Osteocyte (in vitro differentiated cells): Measurements from ENCODE around the gene ATF7. TPM values are rescaled to one million over a fixed set of nuclear protein-coding genes. Genes with fewer than 3 reads are reported as not detected.

Experiments
- DNase-seq: peaks from one replicate; pipeline ENCODE4 v3.0.0; 2021; ENCODE audit warnings: mixed read lengths; ENCODE audit not compliant: unreplicated experiment; ENCODE audit errors: extremely low spot score
- H3K27ac Mint-ChIP-seq: one replicate; pipeline ENCODE4 v1.8.0; 2021; ENCODE audit warnings: mild to moderate bottlenecking, mixed read lengths; ENCODE audit not compliant: unreplicated experiment
- H3K27me3 Mint-ChIP-seq: one replicate; pipeline ENCODE4 v1.8.0; 2021; ENCODE audit warnings: mixed read lengths; ENCODE audit not compliant: unreplicated experiment
- H3K36me3 Mint-ChIP-seq: one replicate; pipeline ENCODE4 v1.8.0; 2021; ENCODE audit warnings: mixed read lengths; ENCODE audit not compliant: unreplicated experiment
- H3K4me1 Mint-ChIP-seq: one replicate; pipeline ENCODE4 v1.8.0; 2021; ENCODE audit warnings: mixed read lengths; ENCODE audit not compliant: unreplicated experiment
- H3K4me3 Mint-ChIP-seq: one replicate; pipeline ENCODE4 v1.8.0; 2021; ENCODE audit warnings: mild to moderate bottlenecking, moderate library complexity, mixed read lengths; ENCODE audit not compliant: unreplicated experiment
- H3K9me3 Mint-ChIP-seq: one replicate; pipeline ENCODE4 v1.8.0; 2021; ENCODE audit warnings: mixed read lengths; ENCODE audit not compliant: unreplicated experiment
- CTCF ChIP-seq: fragments of 200-600 bp; sonication (generic); IDR thresholded peaks from 2 replicates; pipeline ENCODE4 v1.5.0; 2021; ENCODE audit warnings: antibody characterized with exemption, mild to moderate bottlenecking, moderate library complexity
- total RNA-seq: library from RNA; stranded (reverse); gene quantifications from 2 replicates; pipeline ENCODE4 v1.2.1, GENCODE V29; 2021

The ATF7 gene
- total RNA-seq, 1 donor from 2014 or later: 50.0 TPM

GRCh38 chr12:53530920-53531319, 95.3 kb downstream of the ATF7 start:
- Mint-ChIP-seq H3K36me3 (peaks cover 40% of the 10 kb centered on the region), H3K4me3 (no peak overlapping the region)
- DNase-seq: no peak

GRCh38 chr12:53530061-53530460, 96.1 kb downstream of the ATF7 start:
- H3K36me3 Mint-ChIP-seq: peaks cover 35% of the 10 kb centered on the region
- no peak for TF ChIP-seq CTCF
- no peaks in the 10 kb centered on the region for H3K4me1 Mint-ChIP-seq
- no peaks in the 10 kb centered on the region for H3K27me3 Mint-ChIP-seq
- no peak overlapping the region for H3K27ac Mint-ChIP-seq
- H3K9me3 Mint-ChIP-seq: no peaks in the 10 kb centered on the region
- no peak overlapping the region for H3K4me3 Mint-ChIP-seq
- DNase-seq: no peak

More at GRCh38 chr12:53530920-53531319, 95.3 kb downstream of the ATF7 start:
- Mint-ChIP-seq H3K4me1 (no peaks in the 10 kb centered on the region), H3K9me3 (no peaks in the 10 kb centered on the region), H3K27me3 (no peaks in the 10 kb centered on the region), H3K27ac (no peak overlapping the region)
- no peak for TF ChIP-seq CTCF

- no peaks in the 10 kb centered on the region for H3K9me3 Mint-ChIP-seq
- H3K36me3 Mint-ChIP-seq: peaks cover 42% of the 10 kb centered on the region
- H3K27me3 Mint-ChIP-seq: no peaks in the 10 kb centered on the region
Observed at GRCh38 chr12:53524476-53524875, 101.7 kb downstream of the ATF7 start.

GRCh38 chr12:53523131-53523530, 103.1 kb downstream of the ATF7 start:
- H3K4me3 Mint-ChIP-seq: no peak overlapping the region
- peaks cover 44% of the 10 kb centered on the region for H3K36me3 Mint-ChIP-seq
- H3K9me3 Mint-ChIP-seq: no peaks in the 10 kb centered on the region
- DNase-seq: no peak
- no peaks in the 10 kb centered on the region for H3K27me3 Mint-ChIP-seq
- H3K4me1 Mint-ChIP-seq: no peaks in the 10 kb centered on the region
- TF ChIP-seq CTCF: no peak
- H3K27ac Mint-ChIP-seq: no peak overlapping the region

More at GRCh38 chr12:53524476-53524875, 101.7 kb downstream of the ATF7 start:
- no peak for TF ChIP-seq CTCF
- DNase-seq: no peak
- no peaks in the 10 kb centered on the region for H3K4me1 Mint-ChIP-seq
- H3K27ac Mint-ChIP-seq: no peak overlapping the region
- no peak overlapping the region for H3K4me3 Mint-ChIP-seq

GRCh38 chr12:53518381-53518780, 107.8 kb downstream of the ATF7 start:
- peaks cover 56% of the 10 kb centered on the region for H3K36me3 Mint-ChIP-seq

More at GRCh38 chr12:53518381-53518780, 107.8 kb downstream of the ATF7 start:
- Mint-ChIP-seq H3K4me3 (no peak overlapping the region), H3K9me3 (no peaks in the 10 kb centered on the region), H3K27ac (no peak overlapping the region), H3K27me3 (no peaks in the 10 kb centered on the region), H3K4me1 (no peaks in the 10 kb centered on the region)
- DNase-seq: no peak
- TF ChIP-seq CTCF: no peak
